ENCODE results near the gene ANKRD65.
"Not testable (repeated sequence)": the region's sequence is repeated elsewhere in the genome, so short reads cannot be mapped to it uniquely, and the experiment has no call there.

ANKRD65 gene

DNA sequence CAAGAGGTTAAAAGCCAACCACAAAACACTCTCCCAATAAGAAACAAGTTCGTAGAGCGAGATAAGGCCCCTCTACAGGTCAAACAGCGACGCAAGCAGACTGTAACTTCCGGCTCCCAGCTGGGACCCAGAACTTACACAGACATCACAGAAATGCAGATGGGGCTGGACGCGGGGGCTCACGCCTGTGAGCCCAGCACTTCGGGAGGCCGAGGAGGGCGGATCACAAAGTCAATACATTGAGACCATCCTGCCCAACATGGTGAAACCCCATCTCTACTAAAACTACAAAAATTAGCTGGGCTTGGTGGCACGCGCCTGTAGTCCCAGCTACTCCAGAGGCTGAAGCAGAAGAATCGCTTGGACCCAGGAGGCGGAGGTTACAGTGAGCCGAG lies 33.0 kb downstream of the ANKRD65 start:
- H3K9me3 Mint-ChIP-seq, result no peaks in the 10 kb centered on the region
- no peak overlapping the region for H3K27ac Mint-ChIP-seq
- H3K4me3 Mint-ChIP-seq, result no peak overlapping the region
- H3K27me3 Mint-ChIP-seq (ENCODE audit: low read depth), result no peaks in the 10 kb centered on the region
- H3K4me1 Mint-ChIP-seq (ENCODE audit: low read depth), result no peaks in the 10 kb centered on the region
- H3K36me3 Mint-ChIP-seq (ENCODE audit: low read depth), result peaks cover 53% of the 10 kb centered on the region

DNA sequence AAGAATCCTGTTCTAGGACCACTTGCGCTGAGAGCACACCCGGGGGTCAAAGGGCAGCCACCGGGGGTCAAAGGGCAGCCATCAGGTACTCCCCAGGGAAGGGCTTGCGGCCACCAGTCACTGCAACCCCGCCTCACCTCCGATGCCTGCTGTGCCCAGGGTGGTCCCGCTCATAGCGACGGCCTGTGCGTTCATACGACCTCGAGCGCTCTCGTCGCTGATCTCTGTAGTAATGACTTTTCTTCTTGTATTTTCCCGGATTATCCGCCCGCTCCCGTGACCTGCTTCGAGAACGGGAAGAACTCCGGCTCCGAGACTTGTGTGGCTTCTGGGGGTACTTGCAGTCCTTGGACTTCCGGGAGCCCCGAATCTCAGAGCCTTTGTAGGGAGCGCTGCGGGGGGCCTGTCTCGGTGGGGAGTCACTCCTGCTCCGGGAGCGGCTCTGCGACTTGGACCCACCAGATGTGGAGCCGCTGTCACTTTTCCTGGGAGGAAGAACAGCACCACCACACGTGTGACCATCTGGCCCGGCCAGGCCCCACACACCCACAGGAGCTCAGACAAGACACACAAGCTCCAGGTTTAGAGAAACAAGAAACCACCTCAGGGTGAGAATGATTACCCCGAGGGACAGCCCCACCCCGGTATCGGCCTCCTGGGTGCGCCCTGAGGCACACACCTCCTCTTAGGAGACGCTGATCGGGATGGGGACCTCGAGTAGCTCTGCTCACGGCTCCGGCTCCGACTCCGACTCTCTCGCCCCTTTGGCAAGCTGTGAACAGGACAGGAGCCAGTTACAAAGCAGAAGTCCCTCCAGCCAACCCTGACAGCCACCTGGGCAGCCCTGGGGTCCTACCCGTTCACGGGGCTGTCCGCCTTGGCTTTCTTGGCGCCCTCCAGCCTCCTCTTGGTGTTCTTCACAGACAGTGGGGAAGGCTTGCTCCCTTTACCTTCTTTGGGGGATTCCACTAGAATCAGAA lies 33.7 kb downstream of the ANKRD65 start:
- H3K4me3 Mint-ChIP-seq, result no peak overlapping the region
- H3K4me1 Mint-ChIP-seq (ENCODE audit: low read depth), result no peaks in the 10 kb centered on the region
- peaks cover 50% of the 10 kb centered on the region for H3K36me3 Mint-ChIP-seq (ENCODE audit: low read depth)
- no peak overlapping the region for H3K27ac Mint-ChIP-seq
- H3K27me3 Mint-ChIP-seq (ENCODE audit: low read depth), result no peaks in the 10 kb centered on the region
- H3K9me3 Mint-ChIP-seq, result no peaks in the 10 kb centered on the region

DNA sequence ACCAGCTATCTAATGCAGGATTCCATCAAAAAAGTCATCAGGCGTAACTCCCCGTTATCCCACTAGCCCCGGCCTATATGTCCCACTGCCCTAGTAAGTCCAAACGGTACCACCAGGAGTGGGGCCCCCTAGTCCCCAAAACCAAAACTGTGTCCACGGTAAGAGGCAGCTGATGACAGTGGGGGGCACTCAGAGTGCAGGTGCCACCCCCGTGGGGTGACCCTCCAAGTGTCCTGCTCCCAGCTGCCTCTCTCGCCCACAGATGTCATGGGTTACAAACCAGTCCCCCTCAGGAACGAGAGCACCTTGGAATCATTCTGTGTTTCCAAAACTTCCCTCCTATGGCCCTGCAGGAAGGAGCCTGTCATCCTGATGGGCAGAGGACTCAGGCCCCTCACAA lies 35.1 kb downstream of the ANKRD65 start:
- no peak overlapping the region for H3K4me3 Mint-ChIP-seq
- peaks cover 39% of the 10 kb centered on the region for H3K36me3 Mint-ChIP-seq (ENCODE audit: low read depth)
- H3K9me3 Mint-ChIP-seq, result no peaks in the 10 kb centered on the region
- H3K27me3 Mint-ChIP-seq (ENCODE audit: low read depth), result no peaks in the 10 kb centered on the region
- H3K4me1 Mint-ChIP-seq (ENCODE audit: low read depth), result no peaks in the 10 kb centered on the region
- H3K27ac Mint-ChIP-seq, result no peak overlapping the region

DNA sequence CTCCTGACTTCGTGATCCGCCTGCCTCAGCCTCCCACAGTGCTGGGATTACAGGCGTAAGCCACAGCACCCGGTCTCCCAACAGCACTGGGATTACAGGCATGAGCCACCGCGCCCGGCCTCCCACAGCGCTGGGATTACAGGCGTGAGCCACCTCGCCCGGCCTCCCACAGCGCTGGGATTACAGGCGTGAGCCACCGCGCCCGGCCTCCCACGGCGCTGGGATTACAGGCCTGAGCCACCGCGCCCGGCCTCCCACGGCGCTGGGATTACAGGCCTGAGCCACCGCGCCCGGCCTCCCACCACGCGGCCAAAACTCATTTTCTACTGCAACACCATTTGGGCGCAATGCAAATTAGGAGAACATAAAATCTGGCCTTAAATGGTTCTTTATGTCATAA lies 35.7 kb downstream of the ANKRD65 start:
- H3K4me3 Mint-ChIP-seq; H3K27ac Mint-ChIP-seq; H3K4me1 Mint-ChIP-seq (ENCODE audit: low read depth); H3K9me3 Mint-ChIP-seq; H3K27me3 Mint-ChIP-seq (ENCODE audit: low read depth): not testable (repeated sequence)
- peaks cover 34% of the 10 kb centered on the region for H3K36me3 Mint-ChIP-seq (ENCODE audit: low read depth)

DNA sequence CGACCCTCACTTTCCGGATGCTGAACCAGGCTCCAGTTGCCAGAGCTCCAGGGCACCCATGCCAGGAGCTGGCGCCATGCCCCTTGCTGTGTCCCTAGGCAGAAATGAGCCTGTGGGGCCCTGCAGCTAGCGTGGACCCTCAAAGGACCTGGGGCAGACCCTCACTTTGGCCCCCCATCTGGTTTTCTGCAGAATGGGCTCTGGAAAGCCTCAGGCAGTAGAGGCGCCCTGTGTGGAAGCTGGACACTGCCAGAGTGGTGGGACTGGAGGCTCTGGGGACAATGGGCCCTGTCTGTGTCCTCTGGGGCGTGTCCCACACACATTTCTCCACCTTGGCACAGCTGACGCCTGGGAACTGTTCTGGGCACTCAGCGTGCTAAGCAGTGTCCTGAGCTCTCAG lies 39.8 kb downstream of the ANKRD65 start:
- no peaks in the 10 kb centered on the region for H3K9me3 Mint-ChIP-seq
- H3K36me3 Mint-ChIP-seq (ENCODE audit: low read depth), result peaks cover 8% of the 10 kb centered on the region
- H3K27ac Mint-ChIP-seq, result no peak overlapping the region
- H3K27me3 Mint-ChIP-seq (ENCODE audit: low read depth), result no peaks in the 10 kb centered on the region
- no peaks in the 10 kb centered on the region for H3K4me1 Mint-ChIP-seq (ENCODE audit: low read depth)
- no peak overlapping the region for H3K4me3 Mint-ChIP-seq

DNA sequence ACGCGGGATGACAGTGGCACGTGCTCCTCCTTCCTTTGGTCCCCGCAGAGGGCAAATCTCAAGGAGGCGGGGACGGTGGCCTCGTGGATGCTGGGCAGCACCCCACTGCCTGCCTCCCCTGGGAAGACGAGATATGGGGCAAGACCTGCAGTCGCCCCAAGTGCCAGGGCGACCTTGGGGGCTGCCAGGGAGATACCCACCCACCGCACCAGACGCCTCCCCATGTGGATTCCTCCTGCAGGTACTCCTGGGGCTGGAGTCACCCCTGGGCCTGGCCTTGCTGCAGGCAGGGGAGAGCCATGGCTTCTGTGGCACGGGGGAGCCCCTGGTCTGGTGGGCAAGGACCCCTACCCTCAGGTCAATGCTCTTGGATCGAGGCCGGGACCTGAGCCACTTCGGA lies 40.2 kb downstream of the ANKRD65 start:
- Mint-ChIP-seq H3K4me1 (ENCODE audit: low read depth) (no peaks in the 10 kb centered on the region), H3K27me3 (ENCODE audit: low read depth) (no peaks in the 10 kb centered on the region), H3K36me3 (ENCODE audit: low read depth) (peaks cover 3% of the 10 kb centered on the region), H3K9me3 (no peaks in the 10 kb centered on the region), H3K27ac (no peak overlapping the region), H3K4me3 (no peak overlapping the region)

DNA sequence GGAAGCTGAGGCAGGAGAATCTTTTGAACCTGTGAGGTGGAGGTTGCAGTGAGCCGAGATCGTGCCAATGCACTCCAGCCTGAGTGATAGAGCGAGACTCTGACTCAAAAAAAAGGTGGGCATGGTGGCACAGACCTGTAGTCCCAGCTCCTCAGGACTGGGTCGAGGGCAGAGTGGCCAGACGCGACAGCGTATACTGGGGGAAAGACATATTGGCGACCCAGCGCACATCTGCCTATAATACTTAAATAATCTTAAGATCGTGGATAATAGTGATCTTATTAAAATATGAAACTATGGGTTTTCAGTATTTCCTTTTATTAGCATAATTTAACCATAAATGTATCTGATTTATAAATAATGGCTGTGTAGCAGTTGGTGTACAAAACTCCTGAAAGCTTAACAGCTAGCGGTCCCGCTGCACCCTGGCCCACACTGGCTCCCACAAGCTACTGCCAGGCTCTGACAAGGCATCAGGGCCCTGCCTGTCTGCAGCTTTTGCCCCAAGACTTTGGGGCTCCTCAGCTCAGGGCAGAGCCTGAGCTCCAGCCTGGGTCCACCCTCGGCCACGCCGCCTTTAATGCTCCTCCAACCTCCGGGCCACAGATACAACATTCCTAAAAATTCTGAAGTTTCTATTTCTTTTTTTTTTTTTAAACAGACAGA lies 43.4 kb downstream of the ANKRD65 start:
- Mint-ChIP-seq H3K4me1 (ENCODE audit: low read depth) (peaks cover 2% of the 10 kb centered on the region), H3K9me3 (no peaks in the 10 kb centered on the region), H3K4me3 (no peak overlapping the region), H3K27ac (no peak overlapping the region), H3K36me3 (ENCODE audit: low read depth) (peaks cover 6% of the 10 kb centered on the region), H3K27me3 (ENCODE audit: low read depth) (no peaks in the 10 kb centered on the region)

DNA sequence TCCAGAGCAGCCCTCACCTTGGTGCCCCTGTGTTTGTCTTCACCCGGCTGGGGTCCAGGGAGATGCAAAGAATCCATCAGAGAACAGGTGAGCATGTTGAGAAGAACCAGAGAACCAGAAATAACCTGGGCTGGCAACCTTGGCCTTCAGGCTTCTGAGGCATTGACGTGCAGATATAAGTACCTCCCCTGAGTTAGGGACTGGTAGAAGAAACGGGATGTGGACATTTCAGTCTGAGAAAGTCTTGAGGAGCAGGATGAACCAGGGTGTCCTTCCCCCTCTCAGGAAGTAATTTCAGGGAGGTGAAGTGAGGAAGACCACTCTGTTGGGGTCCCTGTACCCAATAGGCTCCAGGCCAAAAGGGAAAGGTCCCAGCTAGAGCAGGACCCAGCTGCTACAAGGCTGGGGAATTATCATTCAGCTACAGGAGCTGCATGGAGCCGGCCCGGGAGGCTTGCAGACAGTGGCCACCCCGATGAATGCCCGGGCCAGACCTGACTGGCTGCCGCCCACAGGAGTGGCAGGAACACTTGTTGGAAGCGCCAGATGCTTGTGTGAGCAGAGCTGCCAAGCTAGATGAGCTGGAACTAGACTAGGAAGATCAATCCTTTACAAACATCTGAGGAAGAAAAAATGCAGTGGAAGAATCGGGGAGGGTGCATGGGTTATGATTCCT lies 44.4 kb downstream of the ANKRD65 start:
- H3K27me3 Mint-ChIP-seq (ENCODE audit: low read depth), result no peaks in the 10 kb centered on the region
- H3K36me3 Mint-ChIP-seq (ENCODE audit: low read depth), result peaks cover 4% of the 10 kb centered on the region
- H3K9me3 Mint-ChIP-seq, result no peaks in the 10 kb centered on the region
- H3K27ac Mint-ChIP-seq, result peak overlapping the region; percentile 94
- H3K4me3 Mint-ChIP-seq, result peak overlapping the region; percentile 90
- peaks cover 3% of the 10 kb centered on the region for H3K4me1 Mint-ChIP-seq (ENCODE audit: low read depth)

DNA sequence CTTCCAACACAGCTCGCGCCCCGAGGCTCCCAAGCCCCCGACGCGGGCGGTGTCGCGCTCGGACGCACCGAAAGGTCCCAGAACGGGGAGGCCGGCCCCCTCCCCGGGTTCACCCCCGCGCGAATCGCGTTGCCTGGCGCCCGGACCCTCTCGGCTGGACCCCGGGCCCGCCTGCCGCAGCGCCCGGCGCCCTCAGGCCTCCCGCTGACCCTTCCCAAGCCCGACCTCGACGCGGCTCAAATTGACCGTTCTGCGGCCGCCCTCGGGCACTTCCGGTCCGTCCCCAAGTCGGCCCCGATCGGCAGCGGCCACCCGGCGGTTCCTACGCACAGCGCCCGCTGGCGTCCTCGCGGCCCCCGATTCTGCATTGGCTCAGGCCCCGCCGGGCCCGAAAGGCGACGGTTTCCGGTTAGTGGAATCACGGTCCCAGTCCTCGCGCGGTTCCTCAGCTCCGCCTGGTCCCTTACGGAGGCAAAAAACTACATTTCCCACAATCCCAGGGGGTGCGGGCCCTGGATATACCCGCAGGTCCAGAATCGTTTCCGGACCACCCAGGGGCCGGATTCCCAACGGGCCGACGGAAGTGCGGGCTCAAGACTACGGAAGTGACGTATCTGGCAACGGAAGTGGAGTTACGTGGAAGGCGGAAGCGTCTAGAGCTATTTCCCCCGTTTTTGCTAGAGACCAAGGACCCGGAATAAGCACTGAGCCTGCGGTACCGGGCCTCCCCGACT lies 46.0 kb downstream of the ANKRD65 start, which contains the start of gene AURKAIP1:
TSS of gene AURKAIP1 (minus strand) at position 279 of the 734 bp plus-strand sequence. CDS start 451 bp downstream, outside the sequence.
- peaks cover 7% of the 10 kb centered on the region for H3K4me1 Mint-ChIP-seq (ENCODE audit: low read depth)
- no peaks in the 10 kb centered on the region for H3K27me3 Mint-ChIP-seq (ENCODE audit: low read depth)

DNA sequence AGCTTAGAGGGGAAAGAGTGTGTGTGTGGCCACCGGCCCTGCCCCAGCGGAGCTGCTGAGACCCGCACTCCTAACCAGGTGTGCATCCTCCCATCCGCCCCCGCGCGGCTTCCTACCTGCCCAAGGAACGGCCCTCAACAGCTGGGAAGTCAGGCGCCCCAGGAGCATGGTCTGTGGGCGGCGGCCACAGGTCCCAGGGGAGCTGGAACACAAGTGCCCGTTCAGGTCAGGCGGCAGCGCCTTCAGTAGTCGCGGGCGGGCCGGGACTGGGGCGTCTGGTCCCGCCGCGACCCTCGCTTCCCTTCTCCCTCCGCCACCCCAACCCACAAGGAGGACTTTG lies 46.5 kb downstream of the ANKRD65 start:
- peaks cover 7% of the 10 kb centered on the region for H3K4me1 Mint-ChIP-seq (ENCODE audit: low read depth)
- H3K9me3 Mint-ChIP-seq, result no peaks in the 10 kb centered on the region
- H3K36me3 Mint-ChIP-seq (ENCODE audit: low read depth), result peaks cover 4% of the 10 kb centered on the region
- peak overlapping the region; percentile 90 for H3K4me3 Mint-ChIP-seq
- H3K27me3 Mint-ChIP-seq (ENCODE audit: low read depth), result no peaks in the 10 kb centered on the region
- H3K27ac Mint-ChIP-seq, result no peak overlapping the region

More for the DNA sequence above, 46.0 kb downstream of the ANKRD65 start, which contains the start of gene AURKAIP1:
- Mint-ChIP-seq H3K9me3 (no peaks in the 10 kb centered on the region), H3K36me3 (ENCODE audit: low read depth) (peaks cover 4% of the 10 kb centered on the region), H3K4me3 (peak within 1 kb of the TSS; percentile 90), H3K27ac (peak within 1 kb of the TSS; percentile 94)

DNA sequence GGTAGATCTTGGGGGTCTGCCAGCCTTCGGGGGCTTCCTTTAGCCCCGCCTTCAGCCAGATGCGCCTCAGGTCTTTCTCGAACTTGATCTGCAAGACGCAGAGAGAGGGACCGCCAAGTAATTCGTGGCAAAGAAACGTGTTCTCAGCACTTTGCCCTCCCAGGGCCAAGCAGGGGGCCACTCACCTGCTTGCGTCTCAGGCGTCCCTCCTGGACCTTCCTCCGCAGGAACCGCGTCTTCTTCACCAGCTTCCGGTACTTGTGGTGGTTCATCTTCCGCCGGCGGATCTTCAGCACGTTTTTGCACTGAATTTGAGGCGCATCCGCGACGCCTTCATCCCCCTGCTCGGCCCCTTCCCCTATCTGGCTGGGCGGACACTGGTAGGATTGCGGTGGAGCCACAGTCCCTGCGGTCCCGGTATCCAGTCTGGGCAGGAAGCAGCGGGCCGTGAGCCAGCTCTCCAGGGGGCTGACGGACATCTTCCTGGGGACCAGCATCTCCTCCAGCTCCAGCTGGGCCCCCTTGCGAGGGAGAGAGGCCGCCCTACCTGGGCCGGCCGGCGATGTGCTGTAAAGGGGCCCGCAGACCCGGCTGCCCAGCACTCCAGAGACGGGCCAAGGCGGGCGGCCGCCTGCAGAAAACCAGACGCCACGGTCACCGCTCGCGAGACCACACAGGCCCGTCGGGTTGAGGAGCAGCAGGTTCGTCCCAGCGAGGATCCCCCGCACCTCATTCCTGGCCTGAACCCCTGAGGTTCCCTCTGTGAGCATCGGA lies 47.1 kb downstream of the ANKRD65 start:
- Mint-ChIP-seq H3K4me3 (peak overlapping the region; percentile 90), H3K27ac (no peak overlapping the region), H3K4me1 (ENCODE audit: low read depth) (peaks cover 7% of the 10 kb centered on the region)

DNA sequence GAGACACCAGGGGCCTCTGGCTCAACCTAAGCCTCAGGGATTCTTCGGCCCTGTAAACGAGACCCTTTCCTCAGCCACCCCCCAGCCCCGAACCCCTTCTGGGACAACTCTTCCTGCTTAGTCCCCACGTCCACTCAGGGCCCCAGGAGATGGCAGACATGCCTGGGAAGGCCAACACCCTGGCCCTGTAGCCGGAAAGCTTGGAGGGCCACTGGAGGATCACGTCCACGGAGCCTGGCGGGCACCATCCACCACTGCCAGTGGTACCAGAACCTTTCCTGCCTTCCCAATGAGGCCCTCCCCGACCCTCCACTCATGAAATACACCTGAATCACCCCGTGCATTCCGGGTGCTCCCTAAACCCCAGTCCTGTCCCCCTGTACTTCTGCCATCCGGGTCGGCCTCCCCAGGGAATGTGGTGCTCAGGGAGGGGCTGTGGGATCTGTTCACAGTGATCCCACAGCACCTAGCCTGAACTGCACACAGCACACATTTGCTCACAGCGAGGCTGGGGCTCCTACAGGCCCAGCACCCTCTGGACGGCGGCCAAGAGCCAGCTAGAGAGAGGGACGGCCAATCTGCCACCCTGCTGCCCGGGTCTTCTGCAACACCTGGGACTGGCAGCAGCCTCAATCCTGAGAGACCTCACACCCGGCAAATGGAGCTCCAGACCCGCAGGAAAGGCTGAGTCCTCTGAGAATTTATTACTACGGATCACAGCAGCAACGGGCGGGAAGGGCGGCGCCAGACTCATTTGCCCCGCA lies 47.8 kb downstream of the ANKRD65 start:
- H3K36me3 Mint-ChIP-seq (ENCODE audit: low read depth), result peaks cover 4% of the 10 kb centered on the region
- peak overlapping the region; percentile 1 for H3K27ac Mint-ChIP-seq
- H3K9me3 Mint-ChIP-seq, result no peaks in the 10 kb centered on the region
- peaks cover 7% of the 10 kb centered on the region for H3K4me1 Mint-ChIP-seq (ENCODE audit: low read depth)
- peak overlapping the region; percentile 90 for H3K4me3 Mint-ChIP-seq
- no peaks in the 10 kb centered on the region for H3K27me3 Mint-ChIP-seq (ENCODE audit: low read depth)

More for the DNA sequence above, 47.1 kb downstream of the ANKRD65 start:
- no peaks in the 10 kb centered on the region for H3K27me3 Mint-ChIP-seq (ENCODE audit: low read depth)
- no peaks in the 10 kb centered on the region for H3K9me3 Mint-ChIP-seq
- peaks cover 4% of the 10 kb centered on the region for H3K36me3 Mint-ChIP-seq (ENCODE audit: low read depth)
